NCI-H2196 (cell line): ENCODE results near the gene MSANTD7.

Experiments
- DNase-seq: peaks from one replicate; lab custom pipeline; 2025; ENCODE audit not compliant: unreplicated experiment; lab: John Stamatoyannopoulos, UW

MSANTD7 gene

GRCh38 chr10:14879928-14880193, 41.8 kb downstream of the MSANTD7 start:
- no peak for DNase-seq

- no peak for DNase-seq
Observed at GRCh38 chr10:14880229-14880628, 42.1 kb downstream of the MSANTD7 start.

- DNase-seq: no peak
Observed at GRCh38 chr10:14884082-14884481, 46.0 kb downstream of the MSANTD7 start.
